DMS114 treated with DMSO at 0.1 percent for 48 hours (cell line): Measurements from ENCODE around the gene RBM3.

Experiments
- DNase-seq: peaks from one replicate; lab custom pipeline; 2025; ENCODE audit not compliant: unreplicated experiment; lab: John Stamatoyannopoulos, UW

RBM3 gene

GRCh38 chrX:48617542-48618340 is 43.5 kb downstream of the RBM3 start:
- no peak for DNase-seq

GRCh38 chrX:48626401-48627298 is 52.4 kb downstream of the RBM3 start:
- no peak for DNase-seq
